NCI-H2196 (cell line): ENCODE measurements around the gene TRAPPC14.
"Not testable (repeated sequence)": the region's sequence is repeated elsewhere in the genome, so short reads cannot be mapped to it uniquely, and the experiment has no call there.

Experiments
- DNase-seq: peaks from one replicate; lab custom pipeline; 2025; ENCODE audit not compliant: unreplicated experiment; lab: John Stamatoyannopoulos, UW

TRAPPC14 gene, protein sequence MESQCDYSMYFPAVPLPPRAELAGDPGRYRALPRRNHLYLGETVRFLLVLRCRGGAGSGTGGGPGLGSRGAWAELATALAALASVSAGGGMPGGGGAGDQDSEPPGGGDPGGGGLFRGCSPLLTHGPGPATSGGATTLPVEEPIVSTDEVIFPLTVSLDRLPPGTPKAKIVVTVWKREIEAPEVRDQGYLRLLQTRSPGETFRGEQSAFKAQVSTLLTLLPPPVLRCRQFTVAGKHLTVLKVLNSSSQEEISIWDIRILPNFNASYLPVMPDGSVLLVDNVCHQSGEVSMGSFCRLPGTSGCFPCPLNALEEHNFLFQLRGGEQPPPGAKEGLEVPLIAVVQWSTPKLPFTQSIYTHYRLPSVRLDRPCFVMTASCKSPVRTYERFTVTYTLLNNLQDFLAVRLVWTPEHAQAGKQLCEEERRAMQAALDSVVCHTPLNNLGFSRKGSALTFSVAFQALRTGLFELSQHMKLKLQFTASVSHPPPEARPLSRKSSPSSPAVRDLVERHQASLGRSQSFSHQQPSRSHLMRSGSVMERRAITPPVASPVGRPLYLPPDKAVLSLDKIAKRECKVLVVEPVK

DNA sequence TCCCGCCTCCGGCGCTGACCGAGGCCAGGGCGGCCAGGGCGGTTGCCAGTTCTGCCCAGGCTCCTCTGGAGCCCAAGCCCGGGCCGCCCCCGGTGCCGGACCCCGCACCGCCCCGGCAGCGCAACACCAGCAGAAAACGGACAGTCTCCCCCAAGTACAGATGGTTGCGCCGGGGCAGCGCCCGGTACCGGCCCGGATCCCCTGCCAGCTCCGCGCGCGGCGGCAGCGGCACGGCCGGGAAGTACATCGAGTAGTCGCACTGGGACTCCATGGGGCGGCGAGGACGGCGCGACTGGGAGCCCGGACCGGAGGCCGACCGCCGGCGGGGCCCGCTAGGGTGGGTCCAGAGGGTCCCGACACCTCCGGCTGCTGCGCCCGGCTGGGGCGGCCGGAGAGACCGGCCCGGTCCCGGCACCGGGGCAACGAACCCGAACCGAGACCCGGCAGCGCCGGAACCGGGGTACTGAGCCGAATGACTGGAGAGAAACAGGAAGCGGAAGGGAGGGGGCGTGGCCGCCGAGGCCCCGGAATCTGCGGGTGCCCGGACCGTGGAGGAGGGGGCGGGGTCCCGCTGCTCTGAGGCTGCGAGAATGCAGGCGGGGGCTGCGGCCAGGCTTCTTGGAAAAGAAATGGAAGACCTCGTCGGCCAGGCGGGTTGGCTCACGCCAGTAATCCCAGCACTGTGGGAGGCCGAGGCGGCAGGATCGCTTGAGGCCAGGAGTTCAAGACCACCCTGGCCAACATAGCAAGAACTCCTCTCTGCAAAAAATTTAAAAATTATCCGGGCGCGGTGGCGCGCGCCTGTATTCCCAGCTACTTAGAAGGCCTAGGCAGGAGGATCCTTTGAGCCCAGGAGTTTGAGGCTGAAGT is at the start of gene TRAPPC14:
TSS of gene TRAPPC14 (minus strand) at position 495 of the 870 bp plus-strand sequence. CDS start at position 271, 224 bp downstream.
- peak; percentile 88 for DNase-seq

DNA sequence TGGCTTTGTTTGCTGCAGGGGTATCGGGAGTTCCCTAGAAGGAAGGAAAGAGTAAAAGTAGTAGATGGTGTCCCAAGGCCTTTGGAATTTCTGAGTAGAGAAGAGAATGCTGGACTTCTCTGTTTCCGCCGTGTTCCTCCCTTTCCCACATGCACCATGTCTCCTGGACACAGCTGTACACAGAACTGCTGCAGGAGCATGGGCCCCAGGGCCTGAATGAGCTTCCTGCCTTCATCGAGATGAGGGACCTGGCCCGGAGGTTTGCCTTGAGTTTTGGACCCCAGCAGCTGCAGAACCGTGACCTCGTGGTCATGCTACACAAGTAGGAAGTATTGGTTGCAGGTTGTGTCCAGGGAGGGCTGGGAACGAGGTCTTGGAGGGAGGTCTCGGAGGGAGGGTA is 45.9 kb upstream of the TRAPPC14 start:
- DNase-seq, result no peak

- DNase-seq, result no peak
Measured at GRCh38 chr7:100200693-100201092, 42.2 kb upstream of the TRAPPC14 start.

GRCh38 chr7:100198266-100198665 is 39.7 kb upstream of the TRAPPC14 start:
- no peak for DNase-seq

GRCh38 chr7:100195901-100196322 is 37.4 kb upstream of the TRAPPC14 start:
- not testable (repeated sequence) for DNase-seq

GRCh38 chr7:100195222-100195621 is 36.7 kb upstream of the TRAPPC14 start:
- DNase-seq, result no peak

DNA sequence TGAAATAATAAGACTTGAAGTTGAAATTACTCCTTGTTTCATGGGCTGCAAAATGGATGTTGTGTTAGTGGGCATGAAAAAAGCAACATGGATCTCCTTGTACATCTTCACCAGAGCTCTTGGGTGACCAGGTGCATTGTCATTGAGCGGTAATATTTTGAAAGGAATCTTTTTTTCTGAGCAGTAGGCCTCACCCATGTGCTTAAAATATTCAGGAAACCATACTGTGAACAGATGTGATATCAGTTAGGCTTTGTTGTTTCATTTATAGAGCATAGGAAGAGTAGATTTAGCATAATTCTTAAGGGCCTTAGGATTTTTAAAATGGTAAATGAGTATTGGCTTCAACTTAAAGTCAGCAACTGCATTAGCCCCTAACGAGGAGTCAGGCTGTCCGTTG is 34.4 kb upstream of the TRAPPC14 start:
- no peak for DNase-seq

DNA sequence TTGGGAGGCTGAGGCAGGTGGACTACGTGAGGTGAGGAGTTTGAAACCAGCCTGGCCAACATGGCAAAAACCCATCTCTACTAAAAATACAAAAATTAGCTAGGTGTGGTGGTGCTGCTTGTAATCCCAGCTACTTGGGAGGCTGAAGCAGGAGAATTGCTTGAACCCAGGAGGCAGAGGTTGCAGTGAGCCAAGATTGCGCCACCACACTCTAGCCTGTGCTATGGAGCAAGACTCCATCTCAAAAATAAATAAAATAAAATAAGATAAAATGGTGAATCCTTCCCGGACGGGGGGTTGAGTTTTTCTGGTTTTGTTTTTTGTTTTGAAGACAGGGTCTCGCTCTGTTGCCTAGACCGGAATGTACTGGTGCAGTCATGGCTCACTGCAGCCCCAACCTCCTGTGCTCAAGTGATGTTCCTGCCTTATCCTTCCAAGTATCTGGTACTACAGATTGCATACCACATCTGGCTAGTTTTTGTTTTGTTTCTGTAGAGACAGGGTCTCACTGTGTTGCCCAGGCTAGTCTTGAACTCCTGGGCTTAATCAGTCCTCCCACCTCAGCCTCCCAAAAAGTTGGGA is 33.8 kb upstream of the TRAPPC14 start:
- not testable (repeated sequence) for DNase-seq

GRCh38 chr7:100191775-100192174 is 33.3 kb upstream of the TRAPPC14 start:
- no peak for DNase-seq

- DNase-seq, result no peak
Measured at GRCh38 chr7:100190048-100190711, 31.7 kb upstream of the TRAPPC14 start.

GRCh38 chr7:100189061-100189460 is 30.5 kb upstream of the TRAPPC14 start:
- no peak for DNase-seq

DNA sequence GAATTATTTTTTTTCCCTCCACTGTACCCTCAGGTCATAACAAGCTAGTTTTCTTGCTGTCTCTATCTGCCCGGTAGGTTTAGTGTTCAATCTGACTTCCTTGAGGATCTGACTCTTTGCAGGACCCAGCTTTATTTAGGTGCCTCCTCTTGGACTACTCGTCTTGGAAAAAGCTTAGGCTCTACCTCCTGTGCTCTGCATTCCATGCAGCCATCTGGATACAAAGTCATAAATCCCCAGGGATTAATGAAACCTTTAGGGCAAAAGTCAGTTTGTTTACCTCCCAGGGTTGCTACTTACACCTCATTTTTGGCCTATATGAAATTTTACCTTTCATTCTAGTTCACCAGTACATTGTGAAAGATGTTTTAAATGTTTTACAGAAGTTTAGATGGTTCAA is 27.2 kb upstream of the TRAPPC14 start:
- no peak for DNase-seq

- DNase-seq, result not testable (repeated sequence)
Measured at GRCh38 chr7:100183090-100183489, 24.6 kb upstream of the TRAPPC14 start.

- DNase-seq, result not testable (repeated sequence)
Measured at GRCh38 chr7:100182616-100183015, 24.1 kb upstream of the TRAPPC14 start.

DNA sequence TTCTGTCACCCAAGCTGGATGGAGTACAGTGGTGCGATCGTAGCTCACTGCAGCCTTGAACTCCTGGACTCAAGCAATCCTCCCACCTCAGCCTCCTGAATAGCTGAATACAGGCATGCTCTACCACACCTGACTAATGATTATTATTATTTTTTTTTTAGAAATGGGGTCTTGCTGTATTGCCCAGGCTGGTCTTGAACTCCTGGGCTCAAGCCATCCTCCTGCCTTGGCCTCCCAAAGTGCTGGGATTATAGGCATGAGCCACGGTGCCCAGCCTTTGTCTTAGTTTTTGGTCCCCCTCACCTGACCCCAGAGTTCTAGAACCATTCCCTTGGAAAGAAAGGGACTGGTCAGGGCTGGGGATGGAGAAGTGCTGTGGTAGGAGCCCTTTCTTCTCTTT is 21.6 kb upstream of the TRAPPC14 start:
- not testable (repeated sequence) for DNase-seq

- peak; percentile 100 for DNase-seq
Measured at GRCh38 chr7:100177045-100178001, 18.8 kb upstream of the TRAPPC14 start, which contains the start of the genes GPC2 and STAG3. Gene GPC2, minus strand, starts transcription at chr7:100177381. Its CDS starts 182 bp downstream, at chr7:100177199. Gene STAG3, plus strand, starts transcription at chr7:100177918. Its CDS starts 2,639 bp downstream, at chr7:100180557.

- DNase-seq, result no peak
Measured at GRCh38 chr7:100176096-100177044, 17.8 kb upstream of the TRAPPC14 start.

- DNase-seq, result no peak
Measured at GRCh38 chr7:100175296-100175935, 16.9 kb upstream of the TRAPPC14 start.
